DOHH2 (cell line): ENCODE results near the gene SPECC1L.
"Not testable (repeated sequence)": the region's sequence is repeated elsewhere in the genome, so short reads cannot be mapped to it uniquely, and the experiment has no call there.

Source experiments
- CTCF ChIP-seq: fragments of 200-600 bp; sonication (generic); IDR thresholded peaks from one replicate; pipeline ENCODE4 v1.5.1; 2014; ENCODE audit warnings: antibody characterized with exemption, mild to moderate bottlenecking, low read depth, low read length; ENCODE audit not compliant: poor library complexity, severe bottlenecking
- EZH2phosphoT487 ChIP-seq: fragments of 200-600 bp; sonication (generic); IDR thresholded peaks from 2 replicates; pipeline ENCODE4 v1.6.1; 2017; ENCODE audit warnings: borderline replicate concordance, mild to moderate bottlenecking, antibody characterized with exemption, low read length, moderate library complexity, mixed read lengths

- not testable (repeated sequence) for TF ChIP-seq CTCF, EZH2phosphoT487
These were observed 21.7 kb downstream of the SPECC1L start for GRCh38 chr22:24292202-24292830.
